Activated CD8-positive, alpha-beta memory T cell treated with anti-CD3 and anti-CD28 coated beads, Interleukin-2, amount 50 U/mL, for 4 hours (primary cell): ENCODE measurements around the gene NTM.
"Not testable (repeated sequence)": the region's sequence is repeated elsewhere in the genome, so short reads cannot be mapped to it uniquely, and the experiment has no call there.

ENCODE experiments used
- DNase-seq: peaks from one replicate; pipeline ENCODE4 v3.0.0-alpha.2; 2020

Gene NTM

GRCh38 chr11:132064987-132065620, 694.7 kb downstream of the NTM start:
- no peak for DNase-seq

- no peak for DNase-seq
Observed at GRCh38 chr11:132068556-132068955, 698.1 kb downstream of the NTM start.

- DNase-seq, result not testable (repeated sequence)
Observed at GRCh38 chr11:132069593-132069992, 699.2 kb downstream of the NTM start.

- not testable (repeated sequence) for DNase-seq
Observed at GRCh38 chr11:132070907-132071306, 700.5 kb downstream of the NTM start.

GRCh38 chr11:132072044-132072857, 701.8 kb downstream of the NTM start:
- DNase-seq, result no peak

- no peak for DNase-seq
Observed at GRCh38 chr11:132072858-132073211, 702.4 kb downstream of the NTM start.

- no peak for DNase-seq
Observed at GRCh38 chr11:132073787-132074186, 703.4 kb downstream of the NTM start.

- no peak for DNase-seq
Observed at GRCh38 chr11:132075447-132075846, 705.0 kb downstream of the NTM start.

- no peak for DNase-seq
Observed at GRCh38 chr11:132077416-132077815, 707.0 kb downstream of the NTM start.

GRCh38 chr11:132078264-132079076, 708.1 kb downstream of the NTM start:
- DNase-seq, result no peak

- DNase-seq, result no peak
Observed at GRCh38 chr11:132080127-132080526, 709.7 kb downstream of the NTM start.

GRCh38 chr11:132082566-132082965, 712.2 kb downstream of the NTM start:
- DNase-seq, result no peak

GRCh38 chr11:132084433-132084832, 714.0 kb downstream of the NTM start:
- DNase-seq, result no peak

GRCh38 chr11:132087148-132087547, 716.7 kb downstream of the NTM start:
- no peak for DNase-seq

- DNase-seq, result no peak
Observed at GRCh38 chr11:132088551-132088950, 718.1 kb downstream of the NTM start.

GRCh38 chr11:132093536-132094259, 723.3 kb downstream of the NTM start:
- DNase-seq, result no peak

- no peak for DNase-seq
Observed at GRCh38 chr11:132094598-132094997, 724.2 kb downstream of the NTM start.

GRCh38 chr11:132095230-132096131, 725.1 kb downstream of the NTM start:
- no peak for DNase-seq

- no peak for DNase-seq
Observed at GRCh38 chr11:132096132-132096825, 725.9 kb downstream of the NTM start.

- DNase-seq, result no peak
Observed at GRCh38 chr11:132099692-132100091, 729.3 kb downstream of the NTM start.

GRCh38 chr11:132100583-132100982, 730.2 kb downstream of the NTM start:
- DNase-seq, result no peak
